ENCODE measurements around the gene CLEC5A.
"Not testable (repeated sequence)": the region's sequence is repeated elsewhere in the genome, so short reads cannot be mapped to it uniquely, and the experiment has no call there.

The CLEC5A gene

DNA sequence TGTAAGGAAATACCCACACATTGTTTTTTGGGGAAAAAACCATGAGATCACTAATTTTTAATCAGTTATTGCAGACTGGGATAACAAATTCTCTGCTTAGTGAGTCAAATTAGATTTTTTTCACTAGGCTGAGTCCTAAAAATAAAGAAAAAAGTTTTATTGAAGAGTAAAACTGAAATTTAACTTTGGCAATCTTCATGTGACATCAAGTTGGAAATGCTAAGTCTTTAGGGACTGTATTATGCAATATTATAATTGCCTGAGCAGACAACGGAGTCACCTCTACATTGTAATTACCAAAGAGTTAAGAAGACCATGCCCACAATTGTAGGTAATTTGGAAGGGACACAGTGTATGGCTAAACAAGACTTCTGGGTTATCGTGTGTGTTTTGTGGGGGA is 2.2 kb upstream of the CLEC5A start:
- DNase-seq (ENCODE audit: low read depth in 2 of 2) = no peak

DNA sequence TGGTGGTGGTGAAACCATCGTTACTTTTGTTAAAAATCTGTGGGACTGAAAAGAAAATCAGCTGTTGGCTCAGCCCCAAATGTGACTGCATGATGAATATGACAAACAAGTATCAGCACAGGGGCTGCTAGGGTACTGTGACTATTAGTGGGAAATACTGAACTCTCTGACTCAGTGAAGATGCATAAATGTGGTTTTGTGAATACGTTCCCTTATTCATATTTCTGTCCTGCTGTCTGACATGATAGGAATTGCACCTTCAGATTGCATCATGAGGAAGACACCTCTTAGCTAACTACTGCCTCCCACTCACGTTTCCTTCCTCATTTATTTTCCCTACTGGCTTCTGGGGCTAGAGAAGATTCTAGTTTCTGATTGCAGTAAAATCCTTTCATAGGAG is 1.4 kb downstream of the CLEC5A start:
- no peak for DNase-seq (ENCODE audit: low read depth in 2 of 2)

GRCh38 chr7:141944811-141945210 is 2.0 kb downstream of the CLEC5A start:
- no peak for DNase-seq (ENCODE audit: low read depth in 2 of 2)

GRCh38 chr7:141943846-141944245 is 2.9 kb downstream of the CLEC5A start:
- DNase-seq (ENCODE audit: low read depth in 2 of 2) = no peak

DNA sequence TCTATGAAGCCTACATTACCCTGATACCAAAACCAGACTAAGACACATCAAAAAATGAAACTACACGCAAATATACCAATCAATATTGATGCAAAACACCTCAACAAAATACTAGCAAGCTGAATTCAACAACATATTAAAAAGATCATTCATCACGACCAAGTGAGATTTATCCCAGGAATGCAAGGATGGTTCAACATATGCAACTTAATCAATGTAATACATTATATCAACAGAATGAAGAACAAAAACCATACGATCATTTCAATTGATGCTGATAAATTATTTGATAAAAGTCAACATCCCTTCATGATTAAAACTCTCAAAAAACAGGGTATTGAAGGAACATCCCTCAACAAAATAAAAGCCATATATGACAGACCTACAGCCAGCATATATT is 5.7 kb downstream of the CLEC5A start:
- no peak for DNase-seq (ENCODE audit: low read depth in 2 of 2)

GRCh38 chr7:141930211-141930610 is 16.6 kb downstream of the CLEC5A start:
- DNase-seq (ENCODE audit: low read depth in 2 of 2) = no peak

DNA sequence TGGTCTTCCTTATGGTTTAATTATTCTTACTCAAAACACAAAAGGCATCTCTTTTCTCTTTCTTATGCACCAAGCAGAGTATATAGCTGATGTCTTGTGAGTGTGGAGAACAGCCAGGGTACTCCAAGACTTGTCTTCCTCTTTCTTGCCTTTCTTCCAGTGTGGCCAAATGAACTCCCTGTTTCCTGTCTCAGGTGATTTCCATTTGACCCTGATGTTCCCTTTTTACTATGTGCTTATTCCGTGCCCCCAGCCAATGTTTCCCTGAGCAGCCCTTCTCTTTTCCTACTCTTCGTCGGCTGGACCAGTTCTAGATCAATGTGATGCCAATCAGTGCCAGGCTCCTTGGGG is 18.0 kb downstream of the CLEC5A start:
- DNase-seq (ENCODE audit: low read depth in 2 of 2) = no peak

DNA sequence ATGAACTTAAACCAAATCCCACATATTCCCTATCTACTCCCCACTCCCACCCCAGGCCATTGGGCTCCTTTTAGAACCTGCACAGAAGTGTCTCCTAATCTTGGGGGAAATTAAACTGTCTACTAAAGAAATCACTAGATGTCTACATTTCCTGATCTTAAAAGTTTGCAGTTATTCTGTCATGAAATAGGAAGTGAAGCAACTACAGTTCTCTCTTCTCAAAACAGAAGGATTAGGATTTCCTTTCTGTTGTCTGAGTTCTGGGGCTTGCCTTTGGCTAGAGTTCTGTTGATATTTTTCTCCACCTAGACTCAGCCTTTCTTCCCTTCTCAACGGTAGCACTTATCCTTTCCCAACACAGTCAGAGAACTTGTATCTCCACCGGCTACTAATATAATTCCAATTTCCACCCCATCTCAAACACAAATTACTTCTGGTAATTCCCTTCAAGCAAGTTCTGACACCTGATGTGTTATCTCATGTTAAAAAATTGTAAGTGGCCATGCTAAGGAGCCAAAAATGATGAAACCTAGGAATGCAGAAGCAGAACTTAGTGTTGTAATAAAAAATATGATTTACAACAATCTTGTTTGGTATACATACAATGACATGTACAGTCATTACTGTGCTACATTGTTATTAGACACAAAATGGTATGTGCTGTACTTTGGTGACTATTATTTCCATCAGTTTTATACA is 18.5 kb downstream of the CLEC5A start:
- DNase-seq (ENCODE audit: low read depth in 2 of 2) = no peak

- no peak for DNase-seq (ENCODE audit: low read depth in 2 of 2)
Observed at GRCh38 chr7:141920281-141920680, 26.5 kb downstream of the CLEC5A start.

DNA sequence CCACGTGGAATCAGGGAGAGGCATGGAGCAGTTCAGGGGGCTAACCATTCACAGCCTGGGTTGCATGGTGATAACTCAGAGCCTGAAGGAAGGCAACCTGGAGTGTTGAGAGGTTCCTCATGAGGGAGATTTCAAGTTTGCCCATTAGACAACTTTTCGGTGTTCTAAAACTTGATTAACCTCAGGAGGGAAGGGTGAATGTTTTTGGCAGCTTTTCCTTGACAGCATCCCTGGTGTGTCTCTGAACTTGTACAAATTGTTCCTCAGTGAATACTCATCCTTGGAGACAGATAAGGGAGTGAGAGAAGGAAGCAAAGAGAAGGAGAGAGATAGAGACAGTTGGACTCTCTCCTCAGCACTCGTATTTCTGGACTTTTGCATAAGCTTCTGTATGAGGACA is 30.7 kb downstream of the CLEC5A start, which contains the start of gene OR9A4:
TSS of gene OR9A4 (plus strand) at position 301 of the 400 bp plus-strand sequence. CDS start 2,477 bp downstream, outside the sequence.
- no peak for DNase-seq (ENCODE audit: low read depth in 2 of 2)

- DNase-seq (ENCODE audit: low read depth in 2 of 2) = no peak
Observed at GRCh38 chr7:141915565-141915964, 31.2 kb downstream of the CLEC5A start.

- no peak for DNase-seq (ENCODE audit: low read depth in 2 of 2)
Observed at GRCh38 chr7:141911391-141911790, 35.4 kb downstream of the CLEC5A start.

- DNase-seq (ENCODE audit: low read depth in 2 of 2) = no peak
Observed at GRCh38 chr7:141906285-141906684, 40.5 kb downstream of the CLEC5A start.

GRCh38 chr7:141899366-141899765 is 47.4 kb downstream of the CLEC5A start:
- DNase-seq (ENCODE audit: low read depth in 2 of 2) = not testable (repeated sequence)

GRCh38 chr7:141891336-141891735 is 55.4 kb downstream of the CLEC5A start:
- DNase-seq (ENCODE audit: low read depth in 2 of 2) = no peak

DNA sequence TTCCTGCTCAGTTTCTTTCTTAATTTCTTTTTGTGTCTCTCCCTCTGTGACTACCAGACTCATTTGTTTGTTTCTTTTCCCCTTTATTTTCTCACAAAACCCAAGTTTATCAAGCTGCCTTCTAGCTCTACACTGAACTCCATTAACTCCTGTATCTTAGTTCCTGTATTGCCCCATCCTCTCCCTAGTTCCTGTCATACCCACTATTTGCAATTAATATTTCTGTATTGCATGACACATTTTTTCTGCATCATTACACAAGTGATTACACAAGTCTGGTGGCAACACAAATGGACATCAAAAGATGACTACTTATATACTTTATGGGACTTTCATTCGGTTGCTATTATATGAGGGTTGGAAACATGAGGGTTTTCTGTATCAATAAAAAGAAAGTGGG is 57.5 kb downstream of the CLEC5A start:
- DNase-seq (ENCODE audit: low read depth in 2 of 2) = no peak

DNA sequence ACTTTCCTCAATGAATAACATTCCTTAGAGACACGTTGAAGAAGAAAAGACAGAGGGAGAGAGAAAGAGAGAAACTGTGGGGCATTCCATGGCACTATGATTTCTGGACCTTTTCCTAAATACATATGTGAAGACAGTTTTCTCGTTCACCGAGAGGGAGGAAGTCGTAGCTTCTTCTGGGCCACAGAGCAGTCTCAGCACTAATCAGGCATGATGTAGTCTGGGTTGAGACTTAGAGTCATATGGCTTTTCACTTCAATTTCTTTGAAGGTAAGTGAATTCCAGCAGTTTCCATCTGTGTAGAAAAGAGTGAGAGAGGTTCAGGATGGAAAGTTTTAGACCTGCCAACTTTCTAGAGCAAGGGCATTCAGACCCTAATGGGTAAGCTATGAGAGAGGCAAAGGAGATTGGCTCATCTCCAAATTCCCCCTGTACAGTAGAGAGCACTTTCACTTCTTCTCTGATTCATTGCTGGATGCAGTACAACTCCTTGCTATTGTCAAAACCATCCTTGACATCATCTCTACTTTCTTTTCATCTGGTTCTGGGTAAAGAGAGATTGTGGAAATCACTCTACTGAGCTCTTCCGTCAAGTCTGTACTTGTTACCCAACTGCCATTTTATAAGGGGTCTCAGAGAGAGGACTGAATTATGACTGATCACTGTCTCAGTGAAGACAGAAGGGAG is 62.1 kb downstream of the CLEC5A start:
- no peak for DNase-seq (ENCODE audit: low read depth in 2 of 2)

GRCh38 chr7:141880960-141881359 is 65.8 kb downstream of the CLEC5A start:
- no peak for DNase-seq (ENCODE audit: low read depth in 2 of 2)

GRCh38 chr7:141877365-141877764 is 69.4 kb downstream of the CLEC5A start:
- DNase-seq (ENCODE audit: low read depth in 2 of 2) = no peak

Measured in stimulated activated CD8-positive, alpha-beta memory T cell treated with anti-CD3 and anti-CD28 coated beads, Interleukin-2, amount 100 ng/mL, for 48 hours (primary cell).